ENCODE data around the gene PIP4K2C. TPM values are rescaled to one million over a fixed set of nuclear protein-coding genes. Genes with fewer than 3 reads are reported as not detected.
"Not testable (repeated sequence)": the region's sequence is repeated elsewhere in the genome, so short reads cannot be mapped to it uniquely, and the experiment has no call there.

Gene PIP4K2C
- total RNA-seq, 4 donors from 2014 or later: 36.9 to 68.9 (median 51.5) TPM

GRCh38 chr12:57563358-57563757 is 27.6 kb upstream of the PIP4K2C start:
- no peaks in the 10 kb centered on the region for H3K4me1 ChIP-seq
- no peaks in the 10 kb centered on the region for H3K36me3 ChIP-seq
- 42% methylated on average over 4 of the region's 4 CpGs for WGBS
- peaks cover 35% of the 10 kb centered on the region for H3K27me3 ChIP-seq
- no peaks in the 10 kb centered on the region for H3K9me3 ChIP-seq
- TF ChIP-seq POLR2AphosphoS5 (IDR thresholded peaks at IDR 0.05): no peak
- H3K4me3 ChIP-seq: no peak overlapping the region
- DNase-seq (ENCODE audit: low spot score in 2 of 2): no peak
- no peak overlapping the region for H3K27ac ChIP-seq

DNA sequence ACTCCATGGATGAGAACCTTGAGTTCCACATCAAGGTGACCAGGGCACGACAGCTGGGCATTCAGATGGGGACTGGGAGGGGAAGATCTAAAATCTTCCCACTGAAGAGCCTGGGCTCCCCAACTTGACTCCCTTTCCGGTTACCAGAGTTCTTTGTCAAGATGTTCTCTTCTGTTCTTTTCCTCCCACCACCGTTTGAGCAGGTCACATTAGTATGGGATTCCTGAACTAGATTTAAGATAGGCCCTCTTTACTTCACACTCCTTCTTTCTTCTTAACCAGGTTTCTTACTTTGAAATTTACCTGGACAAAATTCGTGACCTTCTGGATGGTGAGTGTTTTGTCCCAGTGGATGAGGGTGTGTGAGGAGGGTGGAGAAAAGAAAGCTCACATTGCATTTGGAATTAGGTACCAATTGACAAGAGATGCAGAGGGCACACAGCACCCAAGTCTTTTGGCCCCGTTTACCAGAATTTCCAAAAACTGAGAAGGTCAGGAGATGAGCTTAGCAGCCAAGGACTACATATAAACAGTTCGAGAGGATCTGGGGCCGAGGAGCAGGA is 26.7 kb upstream of the PIP4K2C start:
- 83% methylated on average over 7 of the region's 7 CpGs for WGBS
- TF ChIP-seq, protein P1, sequence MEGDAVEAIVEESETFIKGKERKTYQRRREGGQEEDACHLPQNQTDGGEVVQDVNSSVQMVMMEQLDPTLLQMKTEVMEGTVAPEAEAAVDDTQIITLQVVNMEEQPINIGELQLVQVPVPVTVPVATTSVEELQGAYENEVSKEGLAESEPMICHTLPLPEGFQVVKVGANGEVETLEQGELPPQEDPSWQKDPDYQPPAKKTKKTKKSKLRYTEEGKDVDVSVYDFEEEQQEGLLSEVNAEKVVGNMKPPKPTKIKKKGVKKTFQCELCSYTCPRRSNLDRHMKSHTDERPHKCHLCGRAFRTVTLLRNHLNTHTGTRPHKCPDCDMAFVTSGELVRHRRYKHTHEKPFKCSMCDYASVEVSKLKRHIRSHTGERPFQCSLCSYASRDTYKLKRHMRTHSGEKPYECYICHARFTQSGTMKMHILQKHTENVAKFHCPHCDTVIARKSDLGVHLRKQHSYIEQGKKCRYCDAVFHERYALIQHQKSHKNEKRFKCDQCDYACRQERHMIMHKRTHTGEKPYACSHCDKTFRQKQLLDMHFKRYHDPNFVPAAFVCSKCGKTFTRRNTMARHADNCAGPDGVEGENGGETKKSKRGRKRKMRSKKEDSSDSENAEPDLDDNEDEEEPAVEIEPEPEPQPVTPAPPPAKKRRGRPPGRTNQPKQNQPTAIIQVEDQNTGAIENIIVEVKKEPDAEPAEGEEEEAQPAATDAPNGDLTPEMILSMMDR (IDR thresholded peaks at IDR 0.05): no peak
- TF ChIP-seq POLR2A (IDR thresholded peaks at IDR 0.05) (no peak), EP300 (IDR thresholded peaks at IDR 0.05) (no peak), POLR2AphosphoS5 (IDR thresholded peaks at IDR 0.05) (no peak)
- no peaks in the 10 kb centered on the region for H3K9me3 ChIP-seq
- no peak overlapping the region for H3K27ac ChIP-seq
- no peaks in the 10 kb centered on the region for H3K36me3 ChIP-seq
- H3K4me1 ChIP-seq: no peaks in the 10 kb centered on the region
- H3K27me3 ChIP-seq: peaks cover 36% of the 10 kb centered on the region
- H3K4me3 ChIP-seq: no peak overlapping the region
- DNase-seq (ENCODE audit: low spot score in 2 of 2): peak in 1 of 2 donors; percentile 31

GRCh38 chr12:57568838-57569237 is 22.2 kb upstream of the PIP4K2C start:
- Histone ChIP-seq H3K27me3 (peaks cover 32% of the 10 kb centered on the region), H3K36me3 (no peaks in the 10 kb centered on the region), H3K9me3 (no peaks in the 10 kb centered on the region), H3K4me1 (no peaks in the 10 kb centered on the region), H3K27ac (no peak overlapping the region), H3K4me3 (no peak overlapping the region)
- TF ChIP-seq POLR2AphosphoS5 (IDR thresholded peaks at IDR 0.05) (no peak), EP300 (IDR thresholded peaks at IDR 0.05) (no peak), POLR2A (IDR thresholded peaks at IDR 0.05) (no peak)
- TF ChIP-seq, protein P1 (IDR thresholded peaks at IDR 0.05): no peak
- 78% methylated on average over 6 of the region's 6 CpGs for WGBS
- DNase-seq (ENCODE audit: low spot score in 2 of 2): peak in 1 of 2 donors; percentile 57

DNA sequence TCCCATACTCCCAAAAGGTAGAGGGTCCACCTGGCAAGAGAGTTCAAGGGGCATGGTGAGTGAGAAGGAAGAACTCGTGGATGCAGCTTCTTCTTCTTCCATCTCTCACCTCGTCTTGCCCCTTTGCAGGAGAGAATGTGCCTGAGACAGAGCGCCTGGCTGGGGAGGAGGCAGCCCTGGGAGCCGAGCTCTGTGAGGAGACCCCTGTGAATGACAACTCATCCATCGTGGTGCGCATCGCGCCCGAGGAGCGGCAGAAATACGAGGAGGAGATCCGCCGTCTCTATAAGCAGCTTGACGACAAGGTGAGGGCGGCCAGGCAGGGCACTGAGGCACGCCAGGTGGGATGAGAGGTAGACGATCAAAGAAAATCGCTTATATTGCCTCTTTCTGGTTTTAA is 21.1 kb upstream of the PIP4K2C start:
- TF ChIP-seq, protein P1 (IDR thresholded peaks at IDR 0.05): no peak
- TF ChIP-seq POLR2A (IDR thresholded peaks at IDR 0.05) (no peak), POLR2AphosphoS5 (IDR thresholded peaks at IDR 0.05) (no peak), EP300 (IDR thresholded peaks at IDR 0.05) (no peak)
- WGBS: 90% methylated on average over 18 of the region's 18 CpGs
- H3K27me3 ChIP-seq: peaks cover 24% of the 10 kb centered on the region
- DNase-seq (ENCODE audit: low spot score in 2 of 2): peak in 1 of 2 donors; percentile 72
- H3K27ac ChIP-seq: no peak overlapping the region
- no peaks in the 10 kb centered on the region for H3K4me1 ChIP-seq
- no peak overlapping the region for H3K4me3 ChIP-seq
- H3K9me3 ChIP-seq: no peaks in the 10 kb centered on the region
- no peaks in the 10 kb centered on the region for H3K36me3 ChIP-seq

DNA sequence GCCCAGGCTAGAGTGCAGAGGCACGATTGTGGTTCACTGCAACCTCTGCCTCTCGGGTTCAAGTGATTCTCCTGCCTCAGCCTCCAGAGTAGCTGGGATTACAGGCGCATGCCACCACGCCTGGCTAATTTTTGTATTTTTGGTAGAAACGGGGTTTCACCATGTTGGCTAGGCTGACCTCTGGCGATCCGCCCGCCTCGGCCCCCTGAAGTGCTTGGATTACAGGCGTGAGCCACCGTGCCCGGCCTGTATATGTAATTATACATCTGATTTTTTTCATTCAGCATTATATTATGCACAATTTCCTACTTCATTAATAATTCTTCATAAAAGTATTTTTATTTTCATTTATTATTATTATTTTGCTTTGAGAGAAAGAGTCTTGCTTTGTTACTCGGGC is 20.6 kb upstream of the PIP4K2C start:
- not testable (repeated sequence) for H3K4me3 ChIP-seq, H3K27ac ChIP-seq, H3K4me1 ChIP-seq, H3K36me3 ChIP-seq, H3K9me3 ChIP-seq
- peak in 1 of 2 donors; percentile 48 for DNase-seq (ENCODE audit: low spot score in 2 of 2)
- peaks cover 23% of the 10 kb centered on the region for H3K27me3 ChIP-seq
- WGBS: 77% methylated on average over 13 of the region's 13 CpGs

DNA sequence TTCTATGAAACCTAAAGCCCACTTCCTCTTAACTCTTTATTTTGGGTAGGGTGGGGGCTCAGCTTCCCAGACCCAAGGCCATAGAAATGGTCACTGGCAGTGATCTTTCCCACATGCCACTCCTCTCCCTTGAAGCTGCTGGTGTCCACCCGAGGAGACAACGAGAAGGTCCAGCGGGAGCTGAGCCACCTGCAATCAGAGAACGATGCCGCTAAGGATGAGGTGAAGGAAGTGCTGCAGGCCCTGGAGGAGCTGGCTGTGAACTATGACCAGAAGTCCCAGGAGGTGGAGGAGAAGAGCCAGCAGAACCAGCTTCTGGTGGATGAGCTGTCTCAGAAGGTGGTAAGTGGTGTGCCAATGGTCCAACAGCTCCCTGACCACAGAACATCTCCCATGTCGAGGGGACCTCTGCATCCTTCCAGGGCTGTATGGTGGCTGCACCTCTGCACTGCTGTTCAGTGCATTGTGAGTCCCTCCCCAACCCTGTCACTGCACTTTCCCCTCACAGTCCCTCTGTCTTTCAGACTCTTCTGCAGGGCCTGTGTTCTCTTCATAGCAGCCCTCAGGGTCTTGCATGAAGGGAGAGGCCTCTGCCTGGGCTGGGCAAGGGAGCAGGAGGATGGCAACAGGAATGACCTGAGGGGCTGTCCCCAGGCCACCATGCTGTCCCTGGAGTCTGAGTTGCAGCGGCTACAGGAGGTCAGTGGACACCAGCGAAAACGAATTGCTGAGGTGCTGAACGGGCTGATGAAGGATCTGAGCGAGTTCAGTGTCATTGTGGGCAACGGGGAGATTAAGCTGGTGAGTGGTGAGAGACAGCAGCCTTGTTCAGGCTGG is 18.8 kb upstream of the PIP4K2C start:
- no peaks in the 10 kb centered on the region for H3K4me1 ChIP-seq
- no peak overlapping the region for H3K4me3 ChIP-seq
- H3K9me3 ChIP-seq: no peaks in the 10 kb centered on the region
- no peak for TF ChIP-seq POLR2AphosphoS5 (IDR thresholded peaks at IDR 0.05)
- TF ChIP-seq POLR2A (IDR thresholded peaks at IDR 0.05): no peak
- no peak for TF ChIP-seq EP300 (IDR thresholded peaks at IDR 0.05)
- TF ChIP-seq, protein P1 (IDR thresholded peaks at IDR 0.05): no peak
- H3K27me3 ChIP-seq: peaks cover 16% of the 10 kb centered on the region
- H3K36me3 ChIP-seq: no peaks in the 10 kb centered on the region
- WGBS: 88% methylated on average over 11 of the region's 12 CpGs
- peak in 1 of 2 donors; percentile 49 for DNase-seq (ENCODE audit: low spot score in 2 of 2)
- no peak overlapping the region for H3K27ac ChIP-seq
